Right atrium auricular region (tissue), 2 donors: ENCODE results near the gene RPLP2. TPM values are rescaled to one million over a fixed set of nuclear protein-coding genes. Genes with fewer than 3 reads are reported as not detected.
A peak's percentile ranks its signal among the peaks of the same experiment; 100 is the strongest.

Experiments
- DNase-seq: peaks from one replicate; pipeline ENCODE4 v3.0.0-alpha.2; 2019; ENCODE audit warnings: low spot score
- H3K27ac ChIP-seq, 2 donors: fragments of 200-600 bp; sonication (generic); 1 replicate in 1 of 2; 2 replicates in 1 of 2; pipeline ENCODE4 v1.5.1; 2016 to 2019
- H3K27me3 ChIP-seq, 2 donors: fragments of 200-600 bp; sonication (generic); one replicate each; pipeline versions ENCODE4 v1.5.1 to v1.6.0; 2017 to 2019
- H3K36me3 ChIP-seq: fragments of 200-600 bp; sonication (generic); one replicate; pipeline ENCODE4 v1.5.1; 2016
- H3K4me1 ChIP-seq, 2 donors: fragments of 200-600 bp; sonication (generic); one replicate each; pipeline versions ENCODE4 v1.5.1 to v1.6.0; 2017 to 2019
- H3K4me3 ChIP-seq, 2 donors: fragments of 200-600 bp; sonication (generic); 1 replicate in 1 of 2; 2 replicates in 1 of 2; pipeline ENCODE4 v1.5.1; 2017 to 2019; ENCODE audit warnings: mild to moderate bottlenecking in 1 of 2, moderate library complexity in 1 of 2
- H3K9me3 ChIP-seq, 2 donors: fragments of 200-600 bp; sonication (generic); one replicate each; pipeline ENCODE4 v1.5.1; 2019
- total RNA-seq, 2 donors: library from RNA; depleted of rRNA; stranded (reverse); fragments of >200 nt; gene quantifications; one replicate each; pipeline ENCODE4 v1.1.0, GENCODE V29; 2016
- TF ChIP-seq, protein P1 (sequence below), 2 donors: fragments of 200-600 bp; sonication (generic); IDR thresholded peaks; one replicate each; pipeline ENCODE4 v1.5.1; 2019; ENCODE audit warnings: antibody characterized with exemption in 2 of 2

The RPLP2 gene
- total RNA-seq, 2 donors from 2014 or later: 145 to 384 TPM

DNA sequence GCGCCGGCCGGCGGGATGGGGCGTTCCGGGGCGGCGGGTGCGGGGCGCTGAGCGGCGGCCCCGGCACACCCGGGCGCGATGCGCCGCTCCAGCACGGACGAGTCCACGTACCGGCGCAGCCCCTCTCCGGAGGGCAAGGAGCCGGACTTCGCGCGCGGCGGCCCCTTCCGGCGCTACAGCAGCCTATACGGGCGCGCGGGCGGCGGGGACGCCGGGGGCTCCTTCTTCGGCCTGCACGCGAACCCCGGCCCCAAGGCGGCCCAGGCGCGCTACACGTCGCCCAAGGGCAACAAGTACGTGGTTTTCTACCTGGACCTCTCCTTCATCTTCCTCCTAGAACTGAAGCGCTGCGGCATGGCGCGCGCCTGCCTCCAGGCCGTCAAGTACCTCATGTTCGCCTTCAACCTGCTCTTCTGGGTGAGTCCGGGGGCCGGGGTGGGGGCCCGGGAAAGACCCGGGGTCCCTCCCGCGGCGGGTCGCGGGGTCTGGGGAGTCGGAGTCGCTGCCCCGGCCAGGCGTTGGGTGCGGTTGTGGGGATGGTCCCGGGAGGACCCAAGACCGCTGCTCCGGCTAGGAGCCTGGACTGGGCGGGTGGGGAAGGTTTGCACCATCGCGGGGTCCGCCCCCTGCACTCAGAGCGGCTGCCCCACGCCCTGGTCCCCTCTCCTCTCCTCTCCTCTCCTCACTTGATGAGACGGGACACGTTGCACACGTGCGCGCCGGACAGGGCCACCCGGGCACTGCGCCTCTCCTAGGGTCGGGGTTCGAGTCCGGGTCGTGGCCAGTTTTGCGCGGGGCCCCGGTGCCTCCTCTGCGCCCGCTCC is 40.4 kb downstream of the RPLP2 start:
- Histone ChIP-seq H3K27ac (no peak overlapping the region), H3K36me3 (no peaks in the 10 kb centered on the region), H3K4me1 (peaks cover 0 to 63% of the 10 kb centered on the region in 2 donors), H3K27me3 (no peaks in the 10 kb centered on the region), H3K4me3 (peak overlapping the region; percentile 29 to 58), H3K9me3 (no peaks in the 10 kb centered on the region)
- TF ChIP-seq, protein P1, sequence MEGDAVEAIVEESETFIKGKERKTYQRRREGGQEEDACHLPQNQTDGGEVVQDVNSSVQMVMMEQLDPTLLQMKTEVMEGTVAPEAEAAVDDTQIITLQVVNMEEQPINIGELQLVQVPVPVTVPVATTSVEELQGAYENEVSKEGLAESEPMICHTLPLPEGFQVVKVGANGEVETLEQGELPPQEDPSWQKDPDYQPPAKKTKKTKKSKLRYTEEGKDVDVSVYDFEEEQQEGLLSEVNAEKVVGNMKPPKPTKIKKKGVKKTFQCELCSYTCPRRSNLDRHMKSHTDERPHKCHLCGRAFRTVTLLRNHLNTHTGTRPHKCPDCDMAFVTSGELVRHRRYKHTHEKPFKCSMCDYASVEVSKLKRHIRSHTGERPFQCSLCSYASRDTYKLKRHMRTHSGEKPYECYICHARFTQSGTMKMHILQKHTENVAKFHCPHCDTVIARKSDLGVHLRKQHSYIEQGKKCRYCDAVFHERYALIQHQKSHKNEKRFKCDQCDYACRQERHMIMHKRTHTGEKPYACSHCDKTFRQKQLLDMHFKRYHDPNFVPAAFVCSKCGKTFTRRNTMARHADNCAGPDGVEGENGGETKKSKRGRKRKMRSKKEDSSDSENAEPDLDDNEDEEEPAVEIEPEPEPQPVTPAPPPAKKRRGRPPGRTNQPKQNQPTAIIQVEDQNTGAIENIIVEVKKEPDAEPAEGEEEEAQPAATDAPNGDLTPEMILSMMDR (IDR thresholded peaks at IDR 0.05): no peak
- no peak for DNase-seq

DNA sequence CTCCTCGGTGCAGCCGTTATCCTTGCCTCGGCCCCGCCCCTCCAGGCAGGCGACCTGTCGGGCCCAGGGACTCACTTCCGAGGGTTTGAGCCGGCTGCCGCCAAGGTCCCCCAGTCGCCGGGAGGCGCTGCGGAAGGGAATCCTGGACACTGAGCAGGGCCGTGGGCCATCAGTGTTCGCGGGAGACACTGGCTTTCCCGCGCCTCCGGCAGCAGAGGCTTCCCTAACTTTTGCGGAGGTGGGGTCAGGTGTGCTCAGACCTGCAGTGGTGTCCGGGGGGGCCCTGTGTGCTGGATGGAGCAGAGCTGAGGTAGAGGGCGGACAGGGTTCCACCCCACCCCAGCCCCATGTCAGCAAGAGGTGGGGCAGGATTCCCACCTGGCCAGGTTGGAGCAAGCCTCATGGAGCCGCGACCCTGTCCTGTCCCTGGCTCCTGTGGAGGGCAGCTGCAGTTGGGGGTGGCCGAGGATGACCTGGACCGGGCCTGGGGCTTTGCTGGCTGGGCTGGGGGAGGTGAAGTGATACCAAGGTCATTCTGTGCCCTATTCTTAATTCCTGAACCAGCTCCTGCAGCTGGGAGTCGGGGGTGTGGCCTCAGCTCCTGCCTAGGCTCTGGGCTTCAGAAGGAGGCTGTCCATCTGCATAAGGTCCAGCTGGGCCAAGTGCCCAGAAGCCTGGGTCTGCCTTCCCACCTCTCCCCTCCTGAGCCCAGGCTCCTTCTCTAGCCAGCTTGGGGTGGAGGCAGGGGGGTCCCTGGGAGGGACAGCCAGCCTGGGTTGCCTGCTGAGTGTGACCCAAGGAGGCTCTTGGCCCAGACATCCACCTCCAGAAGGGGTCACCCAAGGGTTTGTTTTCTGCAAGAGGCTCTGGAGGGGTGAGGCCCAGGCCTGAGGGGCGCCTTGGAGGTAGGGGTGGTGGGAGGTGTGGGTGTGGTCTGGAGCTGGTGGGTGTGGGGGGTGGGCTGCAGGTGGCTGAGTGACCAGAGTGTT is 41.3 kb downstream of the RPLP2 start:
- TF ChIP-seq, protein P1 (IDR thresholded peaks at IDR 0.05): no peak
- H3K36me3 ChIP-seq: no peaks in the 10 kb centered on the region
- no peak for DNase-seq
- no peaks in the 10 kb centered on the region for H3K27me3 ChIP-seq
- no peak overlapping the region for H3K27ac ChIP-seq
- peaks cover 0 to 60% of the 10 kb centered on the region in 2 donors for H3K4me1 ChIP-seq
- no peak overlapping the region for H3K4me3 ChIP-seq
- no peaks in the 10 kb centered on the region for H3K9me3 ChIP-seq

DNA sequence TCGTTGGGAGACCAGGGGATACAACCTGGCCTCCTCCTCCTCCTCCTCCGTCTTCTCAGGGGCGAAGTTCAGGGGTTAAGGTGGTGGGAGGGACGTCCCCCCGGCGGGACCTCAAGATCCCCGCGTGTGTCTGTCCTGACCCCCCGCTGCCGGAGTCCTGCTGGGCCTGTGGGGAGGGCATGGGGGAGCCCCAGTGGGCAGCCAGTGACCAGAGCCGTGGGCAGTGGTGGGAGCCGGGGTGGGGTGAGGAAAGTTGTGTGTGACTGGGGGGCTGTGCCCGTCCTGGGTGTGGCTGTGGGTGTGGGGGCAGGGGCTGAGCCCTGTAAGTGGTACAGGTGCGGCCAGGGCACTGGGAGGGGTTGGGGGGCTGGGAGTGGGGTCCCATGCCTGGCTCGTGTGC is 43.0 kb downstream of the RPLP2 start:
- no peaks in the 10 kb centered on the region for H3K27me3 ChIP-seq
- H3K9me3 ChIP-seq: no peaks in the 10 kb centered on the region
- TF ChIP-seq, protein P1 (IDR thresholded peaks at IDR 0.05): no peak
- H3K27ac ChIP-seq: no peak overlapping the region
- H3K4me3 ChIP-seq: no peak overlapping the region
- no peaks in the 10 kb centered on the region for H3K36me3 ChIP-seq
- peaks cover 0 to 54% of the 10 kb centered on the region in 2 donors for H3K4me1 ChIP-seq
- DNase-seq: no peak

DNA sequence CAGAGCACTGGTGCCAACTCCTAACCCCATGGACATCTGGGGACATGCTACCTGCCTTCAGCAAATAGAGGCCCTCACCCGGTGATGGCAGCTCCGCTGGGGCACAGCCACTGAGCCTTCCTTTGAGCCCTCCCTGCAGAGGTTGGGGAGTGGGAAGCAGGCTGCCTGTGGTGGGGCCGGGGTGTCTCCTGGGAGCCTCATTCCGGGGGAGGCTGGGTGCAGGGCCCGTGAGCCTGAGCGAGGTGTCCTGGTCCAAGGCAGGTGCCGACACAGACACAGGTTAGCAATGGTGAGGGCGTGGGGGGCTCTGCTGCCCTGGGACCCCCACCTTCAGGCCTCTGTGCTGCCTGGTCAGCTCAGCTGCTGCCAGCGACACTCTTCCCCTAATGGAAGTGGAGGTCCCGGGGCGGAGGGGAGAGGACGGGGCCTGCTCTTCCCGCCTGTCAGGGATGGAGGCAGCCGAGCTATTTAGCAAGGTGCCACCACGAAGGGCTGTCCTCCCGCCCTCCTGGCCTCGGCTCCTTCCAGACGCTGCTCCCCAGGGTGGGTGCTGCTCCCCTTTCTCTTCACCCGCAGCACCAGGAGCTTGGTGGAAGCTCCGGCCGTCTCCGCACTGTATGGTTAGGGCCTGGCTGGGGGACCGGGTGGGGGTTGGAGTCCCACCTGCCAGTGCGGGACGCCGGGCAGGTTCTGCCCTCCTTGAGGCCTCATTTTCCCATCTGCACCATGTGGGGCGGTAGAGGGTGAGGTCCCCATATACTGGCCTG is 44.1 kb downstream of the RPLP2 start:
- Histone ChIP-seq H3K9me3 (no peaks in the 10 kb centered on the region), H3K27me3 (no peaks in the 10 kb centered on the region), H3K27ac (no peak overlapping the region), H3K36me3 (no peaks in the 10 kb centered on the region), H3K4me1 (peaks cover 0 to 43% of the 10 kb centered on the region in 2 donors), H3K4me3 (no peak overlapping the region)
- no peak for DNase-seq
- TF ChIP-seq, protein P1 (IDR thresholded peaks at IDR 0.05): no peak

DNA sequence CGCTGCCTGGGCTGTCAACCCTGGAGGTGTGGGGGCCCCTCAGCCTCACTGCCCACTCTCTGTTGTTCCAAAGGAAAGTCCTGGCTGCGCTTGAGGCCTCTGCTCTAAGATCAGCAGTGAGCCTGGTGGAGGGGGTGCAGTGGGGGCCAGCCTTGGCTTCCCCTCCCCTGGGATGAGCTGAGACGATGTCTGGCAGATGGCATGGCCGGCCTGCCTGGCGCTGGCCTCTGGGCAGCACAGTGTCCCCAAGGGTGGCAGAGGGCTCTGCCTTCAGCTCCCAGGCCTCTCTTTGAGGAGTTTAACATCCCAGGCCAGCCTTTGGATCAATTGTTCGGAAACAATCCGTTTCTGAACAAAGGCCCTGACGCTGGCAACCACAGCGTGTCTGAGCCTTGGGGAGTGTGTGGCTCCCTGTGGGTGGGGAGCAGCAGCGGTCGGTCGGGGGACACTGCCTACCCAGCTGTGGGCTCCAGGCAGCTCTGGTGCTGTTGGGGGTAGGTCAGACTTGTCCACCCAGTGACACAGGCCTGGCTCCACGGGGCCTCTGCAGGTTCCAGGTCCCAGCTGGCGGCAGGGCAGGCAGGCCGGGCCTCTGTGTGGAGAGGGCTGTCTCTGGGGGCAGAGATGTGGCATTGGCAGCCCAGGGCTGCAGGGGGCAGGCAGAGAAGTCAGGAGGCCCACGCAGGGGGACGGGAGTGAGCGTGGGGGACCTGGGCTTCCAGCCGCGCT is 45.0 kb downstream of the RPLP2 start:
- H3K4me3 ChIP-seq: no peak overlapping the region
- H3K4me1 ChIP-seq: peaks cover 0 to 47% of the 10 kb centered on the region in 2 donors
- H3K27me3 ChIP-seq: no peaks in the 10 kb centered on the region
- no peak overlapping the region for H3K27ac ChIP-seq
- H3K36me3 ChIP-seq: no peaks in the 10 kb centered on the region
- no peak for DNase-seq
- H3K9me3 ChIP-seq: no peaks in the 10 kb centered on the region
- TF ChIP-seq, protein P1 (IDR thresholded peaks at IDR 0.05): no peak
